Measurements from ENCODE around the gene CTSA.
A peak's percentile ranks its signal among the peaks of the same experiment; 100 is the strongest.

CTSA gene

DNA sequence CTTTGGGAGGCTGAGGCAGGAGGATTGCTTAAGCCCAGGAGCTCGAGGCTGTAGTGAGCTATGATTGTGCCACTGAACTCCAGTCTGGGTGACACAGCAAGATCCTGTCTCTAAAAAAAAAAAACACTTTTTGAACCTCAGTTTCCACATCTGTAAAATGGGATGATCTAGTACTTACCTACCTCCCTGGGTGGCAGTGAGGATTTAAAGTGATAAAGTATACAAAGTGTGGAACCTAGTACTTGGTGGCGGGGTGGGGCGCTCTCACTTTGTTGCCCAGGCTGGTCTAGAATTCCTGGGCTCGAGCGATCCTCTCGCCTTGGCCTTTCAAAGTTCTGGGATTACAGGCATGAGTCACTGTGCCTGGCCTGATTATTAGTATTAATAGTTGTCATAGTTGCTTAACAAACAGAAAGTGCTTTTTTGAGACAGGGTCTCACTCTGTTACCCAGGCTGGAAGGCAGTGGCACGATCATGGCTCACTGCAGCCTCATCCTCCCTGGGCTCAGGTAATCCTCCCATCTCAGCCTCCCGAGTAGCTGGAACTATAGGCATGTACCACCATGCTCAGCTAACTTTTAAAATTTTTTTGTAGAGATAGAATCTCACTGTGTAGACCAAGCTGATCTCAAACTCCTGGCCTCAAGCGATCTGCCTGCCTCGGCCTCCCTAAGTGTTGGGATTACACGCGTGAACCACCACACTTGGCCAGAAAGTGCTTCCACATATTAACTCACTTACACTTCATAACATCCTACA lies 27.8 kb downstream of the CTSA start:
- no peak for DNase-seq (ENCODE audit: low read depth)
- TF ChIP-seq, protein P1, sequence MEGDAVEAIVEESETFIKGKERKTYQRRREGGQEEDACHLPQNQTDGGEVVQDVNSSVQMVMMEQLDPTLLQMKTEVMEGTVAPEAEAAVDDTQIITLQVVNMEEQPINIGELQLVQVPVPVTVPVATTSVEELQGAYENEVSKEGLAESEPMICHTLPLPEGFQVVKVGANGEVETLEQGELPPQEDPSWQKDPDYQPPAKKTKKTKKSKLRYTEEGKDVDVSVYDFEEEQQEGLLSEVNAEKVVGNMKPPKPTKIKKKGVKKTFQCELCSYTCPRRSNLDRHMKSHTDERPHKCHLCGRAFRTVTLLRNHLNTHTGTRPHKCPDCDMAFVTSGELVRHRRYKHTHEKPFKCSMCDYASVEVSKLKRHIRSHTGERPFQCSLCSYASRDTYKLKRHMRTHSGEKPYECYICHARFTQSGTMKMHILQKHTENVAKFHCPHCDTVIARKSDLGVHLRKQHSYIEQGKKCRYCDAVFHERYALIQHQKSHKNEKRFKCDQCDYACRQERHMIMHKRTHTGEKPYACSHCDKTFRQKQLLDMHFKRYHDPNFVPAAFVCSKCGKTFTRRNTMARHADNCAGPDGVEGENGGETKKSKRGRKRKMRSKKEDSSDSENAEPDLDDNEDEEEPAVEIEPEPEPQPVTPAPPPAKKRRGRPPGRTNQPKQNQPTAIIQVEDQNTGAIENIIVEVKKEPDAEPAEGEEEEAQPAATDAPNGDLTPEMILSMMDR (IDR thresholded peaks at IDR 0.05; ENCODE audit: low read length, missing control alignments) = no peak
- no peak overlapping the region for H3K4me3 ChIP-seq (replicated peaks; ENCODE audit: low read depth, low read length)

DNA sequence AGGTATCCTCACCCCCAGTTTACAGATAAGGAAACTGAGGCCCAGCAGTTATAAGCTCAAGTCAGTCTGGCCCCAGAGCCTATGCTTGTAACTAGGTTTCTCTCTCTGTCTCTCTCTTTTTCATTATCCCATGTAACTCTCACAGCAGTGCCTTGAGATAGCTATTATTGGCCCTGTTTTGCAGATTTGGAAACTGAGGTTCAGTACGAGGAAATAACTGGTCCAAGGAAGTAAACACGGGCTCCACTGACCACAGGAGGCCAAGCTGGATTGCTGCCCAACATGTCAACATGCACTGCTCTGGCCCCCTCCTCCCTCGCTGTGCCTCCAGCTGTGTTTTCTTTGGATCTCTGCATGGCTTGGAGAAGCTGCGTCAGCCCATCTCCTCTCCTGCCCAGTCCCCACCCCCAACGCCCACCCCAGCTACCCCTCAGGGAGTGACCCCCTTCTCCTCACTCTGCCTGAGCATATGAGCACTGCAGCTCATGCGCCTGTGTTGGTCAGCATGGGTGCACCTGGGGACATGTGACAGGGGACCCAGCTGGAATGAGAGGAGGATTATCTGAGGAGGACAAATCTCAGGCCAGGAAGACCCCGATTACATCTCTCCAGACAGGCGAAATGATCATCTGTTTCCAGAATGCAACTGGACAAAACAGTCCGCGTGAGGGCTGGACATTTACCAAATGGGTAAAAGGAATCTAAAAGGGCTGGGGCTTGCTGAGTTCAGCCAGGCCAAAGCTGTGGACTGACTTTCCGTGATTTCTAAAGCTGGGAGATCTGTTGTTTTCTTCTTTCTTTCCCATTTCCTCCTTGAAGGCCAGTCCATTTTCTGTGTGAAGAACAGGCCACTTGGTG lies 28.6 kb downstream of the CTSA start:
- TF ChIP-seq, protein P1 (IDR thresholded peaks at IDR 0.05; ENCODE audit: low read length, missing control alignments) = no peak
- peak; percentile 93 for DNase-seq (ENCODE audit: low read depth)
- H3K4me3 ChIP-seq (replicated peaks; ENCODE audit: low read depth, low read length) = no peak overlapping the region

DNA sequence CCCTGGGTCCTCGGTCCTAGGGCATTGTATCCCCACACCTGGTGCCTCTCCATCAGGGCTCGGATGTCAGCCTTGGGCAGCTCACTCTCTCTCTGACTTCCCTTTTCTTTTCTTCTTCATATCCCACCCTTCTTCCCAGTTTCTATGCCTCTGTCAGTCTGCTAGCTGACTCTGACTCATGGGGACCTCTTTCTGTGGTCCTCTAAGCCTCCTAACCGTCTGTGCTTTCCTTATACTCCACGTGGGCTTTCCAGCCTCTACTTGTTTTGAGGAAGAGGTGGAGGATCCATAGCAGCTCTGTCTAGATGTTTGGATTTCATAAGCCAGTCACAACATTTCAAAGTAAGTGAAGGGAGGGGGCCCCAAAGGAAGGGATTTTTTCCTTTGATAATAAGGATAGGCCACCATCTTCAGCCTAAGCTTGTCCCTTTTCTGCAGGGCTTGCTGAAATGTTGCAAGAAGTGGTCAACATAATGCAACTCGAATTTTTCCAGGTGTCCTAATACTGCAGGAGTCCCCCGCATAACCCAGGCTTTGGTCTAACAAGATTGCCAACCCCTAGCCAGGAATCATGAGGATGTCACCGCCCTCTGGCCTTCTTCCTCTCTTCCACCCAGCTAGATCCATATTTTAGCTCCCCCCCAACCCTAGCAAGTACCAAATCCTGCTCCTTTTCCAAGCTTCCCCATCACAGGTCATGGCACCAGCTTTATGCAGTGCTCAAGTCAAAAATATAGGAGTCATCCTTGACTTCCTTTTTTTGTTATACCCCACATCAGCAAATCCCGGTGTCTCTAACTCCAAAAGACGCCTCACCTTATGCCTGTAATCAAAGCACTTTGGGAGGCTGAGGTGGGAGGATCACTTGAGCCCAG lies 29.6 kb downstream of the CTSA start:
- H3K4me3 ChIP-seq (replicated peaks; ENCODE audit: low read depth, low read length) = no peak overlapping the region
- TF ChIP-seq, protein P1 (IDR thresholded peaks at IDR 0.05; ENCODE audit: low read length, missing control alignments) = no peak
- DNase-seq (ENCODE audit: low read depth) = no peak

DNA sequence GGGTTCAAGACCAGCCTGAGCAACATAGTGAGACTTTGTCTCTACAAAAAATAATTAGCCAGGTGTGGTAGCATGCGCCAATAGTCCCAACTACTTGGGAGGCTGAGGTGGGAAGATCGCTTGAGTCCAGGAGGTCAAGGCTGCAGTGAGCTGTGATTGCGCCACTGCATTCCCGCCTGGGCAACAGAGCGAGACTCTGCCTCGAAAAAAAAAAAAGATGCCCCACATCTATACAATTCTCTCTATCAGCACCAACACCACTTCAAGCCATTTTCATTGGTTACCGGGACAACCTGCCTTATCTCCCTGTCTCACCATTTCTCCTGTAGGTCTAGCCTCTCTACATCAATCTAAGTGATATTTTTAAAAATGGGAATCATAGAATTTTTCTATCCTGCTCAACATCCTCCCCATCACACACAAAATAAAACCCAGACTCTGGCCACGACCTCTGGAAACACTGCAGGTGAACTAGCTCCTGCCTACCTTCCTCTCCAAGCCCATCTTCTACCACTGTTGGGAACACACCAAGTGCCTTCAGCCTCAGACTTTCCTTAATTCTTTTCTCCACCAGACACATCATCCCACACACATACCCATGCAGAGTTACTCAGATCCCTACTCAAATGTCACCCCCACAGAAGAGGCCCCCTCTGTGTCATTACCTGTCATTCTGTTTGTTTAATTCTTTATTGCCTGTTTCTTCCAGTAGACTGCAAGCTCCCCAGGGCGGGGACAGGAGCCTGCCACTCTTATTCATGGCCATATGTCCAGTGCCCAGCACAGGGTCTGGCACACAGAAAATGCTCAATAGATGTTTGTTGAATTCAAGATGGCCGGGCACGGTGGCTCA lies 30.4 kb downstream of the CTSA start:
- TF ChIP-seq, protein P1 (IDR thresholded peaks at IDR 0.05; ENCODE audit: low read length, missing control alignments) = no peak
- H3K4me3 ChIP-seq (replicated peaks; ENCODE audit: low read depth, low read length) = no peak overlapping the region
- no peak for DNase-seq (ENCODE audit: low read depth)

GRCh38 chr20:45924391-45925261 lies 33.5 kb downstream of the CTSA start:
- DNase-seq (ENCODE audit: low read depth) = peak; percentile 64
- H3K4me3 ChIP-seq (replicated peaks; ENCODE audit: low read depth, low read length) = no peak overlapping the region
- TF ChIP-seq, protein P1 (IDR thresholded peaks at IDR 0.05; ENCODE audit: low read length, missing control alignments) = no peak
